GM12873 (cell line): Measurements from ENCODE around the gene CACNA1C.

Source experiments
- TF ChIP-seq, protein P1 (sequence below): IDR thresholded peaks from 2 replicates; pipeline ENCODE4 v1.5.1; 2012; ENCODE audit warnings: low read depth, mild to moderate bottlenecking, moderate library complexity, low read length, control low read depth; ENCODE audit not compliant: insufficient read depth; ENCODE audit errors: missing control alignments

Gene CACNA1C

DNA sequence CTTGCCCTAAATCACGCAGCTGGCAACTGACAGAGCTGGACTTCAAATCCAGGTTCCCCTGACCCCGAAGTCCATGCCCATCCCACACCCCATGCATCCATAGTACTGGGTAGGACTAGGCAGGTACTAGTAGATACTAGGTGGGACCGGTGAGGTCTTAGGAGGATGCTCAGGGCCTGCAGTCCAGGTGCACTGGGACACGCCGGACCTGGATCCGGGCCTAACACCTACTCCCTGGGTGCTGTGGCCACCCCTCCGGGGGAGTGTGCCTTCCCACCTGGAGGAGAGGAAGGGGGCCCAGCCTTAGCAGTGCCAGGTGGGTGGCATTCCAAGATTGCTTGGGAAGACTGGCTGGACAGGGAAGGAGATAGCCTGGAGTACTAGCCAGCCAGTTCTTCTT lies 64.8 kb downstream of the CACNA1C start:
- TF ChIP-seq, protein P1, sequence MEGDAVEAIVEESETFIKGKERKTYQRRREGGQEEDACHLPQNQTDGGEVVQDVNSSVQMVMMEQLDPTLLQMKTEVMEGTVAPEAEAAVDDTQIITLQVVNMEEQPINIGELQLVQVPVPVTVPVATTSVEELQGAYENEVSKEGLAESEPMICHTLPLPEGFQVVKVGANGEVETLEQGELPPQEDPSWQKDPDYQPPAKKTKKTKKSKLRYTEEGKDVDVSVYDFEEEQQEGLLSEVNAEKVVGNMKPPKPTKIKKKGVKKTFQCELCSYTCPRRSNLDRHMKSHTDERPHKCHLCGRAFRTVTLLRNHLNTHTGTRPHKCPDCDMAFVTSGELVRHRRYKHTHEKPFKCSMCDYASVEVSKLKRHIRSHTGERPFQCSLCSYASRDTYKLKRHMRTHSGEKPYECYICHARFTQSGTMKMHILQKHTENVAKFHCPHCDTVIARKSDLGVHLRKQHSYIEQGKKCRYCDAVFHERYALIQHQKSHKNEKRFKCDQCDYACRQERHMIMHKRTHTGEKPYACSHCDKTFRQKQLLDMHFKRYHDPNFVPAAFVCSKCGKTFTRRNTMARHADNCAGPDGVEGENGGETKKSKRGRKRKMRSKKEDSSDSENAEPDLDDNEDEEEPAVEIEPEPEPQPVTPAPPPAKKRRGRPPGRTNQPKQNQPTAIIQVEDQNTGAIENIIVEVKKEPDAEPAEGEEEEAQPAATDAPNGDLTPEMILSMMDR, result no peak

DNA sequence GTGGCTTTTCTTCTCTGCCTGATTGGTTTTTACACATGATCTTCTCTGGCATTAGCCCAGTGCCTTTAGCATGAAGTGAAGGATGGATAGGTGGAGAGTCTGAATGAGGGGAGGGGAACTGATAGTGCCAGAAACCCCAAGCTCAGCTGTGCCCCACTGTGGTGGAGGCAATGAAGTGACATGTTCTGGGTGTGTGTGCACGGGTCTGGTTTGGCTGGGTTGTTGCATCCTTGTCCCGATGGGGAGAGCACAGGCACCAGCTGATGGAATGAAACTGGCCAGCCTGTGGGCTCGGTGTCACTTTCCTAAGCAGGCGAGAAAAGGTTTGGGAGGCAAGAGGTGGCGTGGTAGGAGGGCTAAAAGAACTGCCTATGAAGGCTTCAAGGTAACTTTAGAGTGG lies 65.3 kb downstream of the CACNA1C start:
- TF ChIP-seq, protein P1, result no peak

DNA sequence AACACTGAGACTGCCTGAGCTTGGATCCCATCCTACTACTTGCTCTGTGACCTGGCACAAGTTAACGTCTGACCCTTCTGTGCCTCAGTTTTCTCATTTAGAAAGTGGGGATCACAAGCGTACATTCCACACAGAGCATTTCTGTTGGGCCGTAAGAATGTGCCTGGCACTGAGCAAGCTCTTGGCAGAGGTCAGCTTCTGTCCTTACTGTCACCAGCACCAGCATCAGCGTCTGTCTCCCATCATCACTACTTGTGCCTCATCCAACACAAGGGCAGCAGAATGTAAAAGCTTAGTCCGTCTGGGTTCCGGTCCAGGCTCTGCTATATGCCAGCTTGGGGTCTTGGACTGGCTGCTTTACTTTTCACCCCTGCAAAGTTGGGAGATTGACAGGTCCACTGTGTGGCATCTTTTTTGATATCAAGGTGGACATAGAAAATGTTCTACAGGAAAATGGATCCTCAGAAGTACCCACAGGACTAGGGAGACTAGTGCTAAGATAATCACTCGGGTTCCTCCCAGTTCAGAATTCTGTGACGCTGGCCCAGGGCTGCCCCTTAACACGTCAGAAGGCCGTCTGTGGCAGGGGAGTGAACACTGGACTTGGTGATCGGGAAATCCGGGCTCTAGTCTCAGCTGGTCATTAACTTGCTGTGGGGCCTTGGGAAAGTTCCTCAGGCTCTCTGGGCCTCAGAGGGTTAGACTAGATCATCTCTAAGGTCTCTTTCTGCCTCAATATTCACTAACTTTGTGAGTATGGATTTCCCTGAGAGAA lies 65.9 kb downstream of the CACNA1C start:
- TF ChIP-seq, protein P1, result no peak

DNA sequence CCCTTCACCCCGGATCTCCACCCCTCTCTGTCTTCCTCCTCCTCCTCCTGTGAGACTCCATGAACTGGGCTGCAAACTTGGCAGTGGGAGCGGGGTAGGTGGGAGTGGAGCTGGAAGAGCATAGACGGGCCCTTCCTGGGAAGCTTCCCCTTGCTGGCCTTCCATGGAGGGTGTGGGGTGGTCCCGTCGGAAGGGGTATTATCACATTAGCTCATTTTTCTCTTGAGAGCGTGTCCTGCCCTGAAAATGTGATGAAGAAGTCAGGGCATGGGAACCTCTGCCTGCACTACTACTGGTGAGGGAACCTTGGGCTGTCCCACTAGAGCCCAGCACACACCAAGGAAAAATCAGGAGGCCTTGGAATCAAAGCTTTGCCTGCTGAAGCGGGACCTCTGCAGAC lies 66.5 kb downstream of the CACNA1C start:
- TF ChIP-seq, protein P1, result no peak

DNA sequence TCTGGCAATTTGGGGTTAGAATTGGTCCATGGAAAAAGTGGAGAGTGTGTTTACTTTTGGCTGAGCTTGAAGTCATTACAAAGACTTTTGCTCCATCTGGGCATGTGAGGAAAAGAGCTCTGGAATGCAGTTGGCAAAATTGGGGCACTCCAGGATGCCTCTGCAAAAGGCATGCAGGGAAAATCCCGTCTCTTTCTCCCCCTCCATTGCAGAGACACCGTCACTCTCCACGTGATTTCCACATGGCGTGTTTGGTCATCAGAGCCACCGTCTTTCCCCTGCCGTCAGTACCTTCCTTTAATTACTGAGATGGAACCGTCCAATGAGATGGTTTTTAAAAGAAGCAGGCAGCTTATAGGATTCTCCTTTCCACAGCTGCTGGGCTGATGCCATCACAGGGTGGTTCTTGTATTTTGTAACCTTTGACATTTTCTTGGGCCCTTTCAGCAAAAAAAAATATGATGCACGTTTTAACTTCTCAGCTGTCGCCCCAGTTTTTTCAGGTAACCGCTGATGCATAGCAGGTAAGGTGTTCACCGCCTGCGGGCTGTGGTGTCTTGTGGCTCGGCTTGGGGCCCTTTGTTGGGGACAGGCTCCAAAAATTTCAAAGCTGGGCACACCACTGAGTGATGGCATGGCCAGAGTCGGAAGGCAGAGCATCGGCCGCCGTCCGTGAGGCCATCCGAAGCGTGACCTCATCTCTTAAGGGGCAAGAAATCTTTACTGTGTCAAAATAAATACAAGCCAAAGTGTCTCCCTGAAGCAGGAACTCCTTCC lies 68.4 kb downstream of the CACNA1C start:
- TF ChIP-seq, protein P1, result no peak

- TF ChIP-seq, protein P1, result no peak
Measured at GRCh38 chr12:2124466-2125023, 71.8 kb downstream of the CACNA1C start.
